GM12878 (cell line): Measurements from ENCODE around the gene XPO1. TPM values are rescaled to one million over a fixed set of nuclear protein-coding genes. Genes with fewer than 3 reads are reported as not detected.
A peak's percentile ranks its signal among the peaks of the same experiment; 100 is the strongest.

Experiments
- ATAC-seq: fragments of 200-7000 bp; cut with Tn5 transposase; 3 replicates; pipeline ENCODE4 v1.9.1; 2020; ENCODE audit warnings: mild to moderate bottlenecking, moderate library complexity
- BruUV-seq: library from RNA; stranded (reverse); fragments of 400-500 nt; replicated peaks from 2 replicates; lab custom pipeline; 2021; lab: Mats Ljungman, UMichigan
- CTCF ChIA-PET: fragments of 300-600 bp; sonication (Branson Sonifier 250); formaldehyde crosslinking; extraction: SDS; loops from one replicate; lab custom pipeline; 2021; ENCODE audit warnings: inconsistent platforms; lab: Yijun Ruan, JAX
- POLR2A ChIA-PET: fragments of 350-600 bp; formaldehyde crosslinking; extraction: SDS; loops from one replicate; lab custom pipeline; 2021; ENCODE audit warnings: inconsistent platforms; lab: Charles Lee
- RAD21 ChIA-PET: fragments of 300-600 bp; sonication (Branson Sonifier 250); formaldehyde crosslinking; loops from one replicate; lab custom pipeline; 2023; ENCODE audit warnings: antibody characterized with exemption; ENCODE audit not compliant: unreplicated experiment; lab: Charles Lee
- SMC1A ChIA-PET: fragments of 300-600 bp; sonication (Branson Sonifier 250); formaldehyde crosslinking; loops from one replicate; lab custom pipeline; 2023; ENCODE audit not compliant: unreplicated experiment, uncharacterized antibody; lab: Charles Lee
- DNase-seq: peaks from one replicate; pipeline ENCODE4 v3.0.0-alpha.2; 2011; ENCODE audit warnings: low read depth, low spot score
- FAIRE-seq: peaks from 3 replicates; lab custom pipeline; 2011; peaks lifted over from hg19 to GRCh38; lab: Jason Lieb, UNC
- H2AFZ ChIP-seq: 2 replicates; pipeline ENCODE4 v1.6.0; 2011; ENCODE audit warnings: low read depth, low read length, control low read depth; ENCODE audit not compliant: control insufficient read depth
- H3K27ac ChIP-seq: 2 replicates; pipeline ENCODE4 v1.5.1; 2011; ENCODE audit warnings: control low read depth; ENCODE audit not compliant: control insufficient read depth, insufficient read depth
- H3K27me3 ChIP-seq, 2 experiments: replicated peaks in 1 of 2; 2 replicates each; pipeline versions ENCODE4 v1.6.0 to v1.6.1; 2011; ENCODE audit warnings: low read length in 1 of 2; ENCODE audit not compliant: control insufficient read depth in 2 of 2, insufficient read depth in 2 of 2
- H3K36me3 ChIP-seq, 2 experiments: 2 replicates each; pipeline ENCODE4 v1.5.1; 2011; ENCODE audit warnings: low read length in 1 of 2; ENCODE audit not compliant: control insufficient read depth in 2 of 2, insufficient read depth in 2 of 2
- H3K4me1 ChIP-seq: 2 replicates; pipeline ENCODE4 v1.6.1; 2011; ENCODE audit warnings: mild to moderate bottlenecking, low read length, moderate library complexity, mixed read lengths; ENCODE audit not compliant: control insufficient read depth, insufficient read depth
- H3K4me2 ChIP-seq: 2 replicates; pipeline ENCODE4 v1.6.0; 2011; ENCODE audit warnings: control low read depth; ENCODE audit not compliant: control insufficient read depth, insufficient read depth
- H3K4me3 ChIP-seq: fragments of 200-600 bp; sonication (generic); 2 replicates; pipeline ENCODE4 v1.5.1; 2016
- H3K79me2 ChIP-seq: 2 replicates; pipeline ENCODE4 v1.6.0; 2011; ENCODE audit warnings: low read length; ENCODE audit not compliant: control insufficient read depth, insufficient read depth
- H3K9ac ChIP-seq: 2 replicates; pipeline ENCODE4 v1.8.0; 2011; ENCODE audit warnings: low read length, control low read depth, mixed read lengths; ENCODE audit not compliant: control insufficient read depth, insufficient read depth
- H3K9me3 ChIP-seq: replicated peaks from 3 replicates; pipeline ENCODE4 v1.5.1; 2011; ENCODE audit warnings: mild to moderate bottlenecking, low read length; ENCODE audit not compliant: control insufficient read depth, insufficient read depth
- H4K20me1 ChIP-seq: 2 replicates; pipeline ENCODE4 v1.6.0; 2011; ENCODE audit not compliant: control insufficient read depth, insufficient read depth
- CBFB ChIP-seq: IDR thresholded peaks from 2 replicates; pipeline ENCODE4 v1.6.1; 2016; ENCODE audit warnings: antibody characterized with exemption, low read depth
- CBX5 ChIP-seq: sonication (generic); IDR thresholded peaks from 2 replicates; pipeline ENCODE4 v1.6.1; 2016; ENCODE audit warnings: low read depth, moderate library complexity, mild to moderate bottlenecking, inconsistent platforms
- E2F4 ChIP-seq: IDR thresholded peaks from 2 replicates; pipeline ENCODE4 v1.6.1; 2012; ENCODE audit warnings: low read depth, low read length, improper control_type of control experiment
- EP300 ChIP-seq, 2 experiments: fragments of 150-350 bp in 1 of 2; IDR thresholded peaks; 2 replicates each; pipeline ENCODE4 v1.6.1; 2011 to 2012; ENCODE audit warnings: low read depth in 2 of 2, low read length in 2 of 2, borderline replicate concordance in 1 of 2, improper control_type of control experiment in 1 of 2, inconsistent platforms in 1 of 2; ENCODE audit not compliant: control insufficient read depth in 1 of 2
- FOXM1 ChIP-seq: IDR thresholded peaks from 2 replicates; pipeline ENCODE4 v1.6.1; 2012; ENCODE audit warnings: low read depth, mild to moderate bottlenecking, inconsistent platforms, low read length, moderate library complexity
- GATAD2B ChIP-seq: fragments of 450-650 bp; conservative IDR thresholded peaks from 2 replicates; pipeline ENCODE4 v1.6.1; 2017; ENCODE audit warnings: low read depth, mild to moderate bottlenecking, moderate library complexity
- HSF1 ChIP-seq: fragments of 150-350 bp; IDR thresholded peaks from 2 replicates; pipeline ENCODE4 v1.6.1; 2014; ENCODE audit warnings: mild to moderate bottlenecking, low read depth, low read length
- IKZF2 ChIP-seq, 2 experiments: fragments of 450-650 bp; IDR thresholded peaks; 2 replicates each; pipeline ENCODE4 v1.6.1; 2017; ENCODE audit warnings: mild to moderate bottlenecking in 2 of 2, moderate library complexity in 2 of 2
- JUND ChIP-seq: IDR thresholded peaks from 2 replicates; pipeline ENCODE4 v1.6.1; 2012; ENCODE audit warnings: low read depth, mild to moderate bottlenecking, low read length, improper control_type of control experiment, moderate library complexity
- MLLT1 ChIP-seq: fragments of 450-650 bp; IDR thresholded peaks from 2 replicates; pipeline ENCODE4 v1.6.1; 2016; ENCODE audit warnings: mild to moderate bottlenecking
- NFYB ChIP-seq: IDR thresholded peaks from 2 replicates; pipeline ENCODE4 v1.6.1; 2011; ENCODE audit warnings: low read depth, mild to moderate bottlenecking, low read length, improper control_type of control experiment, moderate library complexity; ENCODE audit not compliant: insufficient read depth
- POLR2AphosphoS2 ChIP-seq: IDR thresholded peaks from 2 replicates; pipeline ENCODE4 v1.6.1; 2011; ENCODE audit warnings: low read depth, mild to moderate bottlenecking, low read length, improper control_type of control experiment, moderate library complexity
- SMAD5 ChIP-seq: IDR thresholded peaks from 2 replicates; pipeline ENCODE4 v1.6.1; 2016; ENCODE audit warnings: antibody characterized with exemption, low read depth
- STAT3 ChIP-seq: IDR thresholded peaks from 2 replicates; pipeline ENCODE4 v1.6.1; 2011; ENCODE audit warnings: low read depth, low read length, improper control_type of control experiment
- TCF12 ChIP-seq: IDR thresholded peaks from 2 replicates; pipeline ENCODE4 v1.6.1; 2011; ENCODE audit warnings: low read depth, mild to moderate bottlenecking, low read length
- TCF3 ChIP-seq: IDR thresholded peaks from 2 replicates; pipeline ENCODE4 v1.6.1; 2012; ENCODE audit warnings: low read depth, mild to moderate bottlenecking, low read length, borderline replicate concordance; ENCODE audit not compliant: insufficient read depth
- ZNF24 ChIP-seq: fragments of 450-650 bp; IDR thresholded peaks from 2 replicates; pipeline ENCODE4 v1.6.1; 2017; ENCODE audit warnings: antibody characterized with exemption, mild to moderate bottlenecking
- WGBS: methylation state at CpG from one replicate; pipeline ENCODE4 v1.1.6; 2016; ENCODE audit warnings: low lambda C conversion rate; ENCODE audit not compliant: insufficient replicate concordance, insufficient coverage; ENCODE audit errors: missing lambda C conversion rate; 5-methylcytosine and 5-hydroxymethylcytosine counted together
- in situ Hi-C: fragments of 300-500 bp; cut with MboI; formaldehyde crosslinking; loops from 9 replicates; pipeline ENCODE4 v1.14.3; 2018; ENCODE audit warnings: mixed read lengths
- intact Hi-C: fragments of 100-400 bp; cut with micrococcal nuclease; formaldehyde crosslinking; loops from one replicate; pipeline ENCODE4 v1.14.2; 2022; ENCODE audit not compliant: unreplicated experiment
- polyA plus RNA-seq, 11 experiments: library from polyadenylated mRNA; depleted of rRNA in 4 of 11; unstranded in 6 of 11; stranded (reverse) in 5 of 11; fragments of >200 nt; fragmentation: Nextera tagmentation in 4 of 11; fragmentation: Illumina TruSeq in 1 of 11; extraction: Ambion mirVana in 4 of 11; extraction: Trizol in 1 of 11; gene quantifications; 1 replicate in 1 of 11; 2 replicates in 10 of 11; pipeline versions ENCODE4 v1.2.1 to v1.2.3, GENCODE V29; 2011 to 2016; ENCODE audit warnings: inconsistent platforms in 2 of 11, missing spikeins in 2 of 11, low read depth in 1 of 11
- total RNA-seq, 4 experiments: library from RNA; depleted of rRNA in 3 of 4; stranded (reverse); fragments of >200 nt in 3 of 4; fragmentation: Illumina TruSeq in 1 of 4; extraction: Trizol in 1 of 4; gene quantifications; 2 replicates each; pipeline versions ENCODE4 v1.2.1 to v1.2.3, GENCODE V29; 2013 to 2021

Gene XPO1
- total and polyA plus RNA-seq, 10 of the 15 experiments (the other 5 are each of a cell fraction or from before 2014, with no cell fraction given) = 57.3 to 216 (median 153) TPM

GRCh38 chr2:61537950-61538199 lies 281 bp downstream of the XPO1 start:
- Histone ChIP-seq H3K9me3 (no peaks in the 10 kb centered on the region; the same call in 2 of the 3 replicates), H3K36me3 (no peaks in the 10 kb centered on the region), H3K79me2 (peaks cover 56% of the 10 kb centered on the region), H3K4me2 (no peak overlapping the region), H4K20me1 (peaks cover 4% of the 10 kb centered on the region; the same call in 1 of the 2 replicates), H3K4me1 (peaks cover 5% of the 10 kb centered on the region), H2AFZ (peak overlapping the region; percentile 64), H3K4me3 (peak overlapping the region; percentile 76), H3K9ac (peak overlapping the region; percentile 98), H3K27me3 (no peaks in the 10 kb centered on the region), H3K27ac (peak overlapping the region; percentile 99)
- DNase-seq = no peak
- ChIA-PET RAD21 (interaction anchor here (0.6 to 2.0 kb wide), 17 partner anchors 9 to 273 kb away, joined by 3 to 15 read pairs (median 3); no protein-coding TSS in a partner anchor), SMC1A (interaction anchor here (0.7 to 2.2 kb wide), 10 partner anchors 9 to 296 kb away, joined by 3 to 8 read pairs (median 3); no protein-coding TSS in a partner anchor), CTCF (interaction anchor here (0.7 to 1.5 kb wide), 6 partner anchors 18 to 121 kb away, joined by 3 to 6 read pairs (median 3); no protein-coding TSS in a partner anchor), POLR2A (interaction anchor here (0.5 to 2.7 kb wide), 19 partner anchors 9 to 360 kb away, joined by 3 to 11 read pairs (median 4); no protein-coding TSS in a partner anchor)
- WGBS = 0% methylated on average over 11 of the region's 15 CpGs
- in situ Hi-C loops (no loop called here), intact Hi-C loops (loop anchor here (2.0 to 10.0 kb wide), 4 partner anchors 49 to 227 kb away; partner anchors contain the start of gene USP34)
- ATAC-seq = no peak
- no peak for FAIRE-seq
- BruUV-seq = no TSS peak
- TF ChIP-seq HSF1 = no peak
- TF ChIP-seq MLLT1 = peak; percentile 59; the same call in 1 of the 2 replicates
- TF ChIP-seq TCF3 = peak; percentile 20; the same call in 1 of the 2 replicates
- TF ChIP-seq SMAD5 = no peak
- TF ChIP-seq IKZF2 (IDR thresholded peaks at IDR 0.05) = 0 out of 4 replicates have a peak, but pooled peaks of 1 of the 2 experiments have one; percentile 25
- no peak for TF ChIP-seq NFYB
- 0 out of 2 replicates have a peak, but pooled peaks have one; percentile 78 for TF ChIP-seq CBX5
- no peak for TF ChIP-seq ZNF24
- no peak for TF ChIP-seq FOXM1
- TF ChIP-seq EP300 (IDR thresholded peaks at IDR 0.05; ENCODE audit: borderline replicate concordance in 1 of 2, control insufficient read depth in 1 of 2, low read depth in 2 of 2, low read length in 2 of 2) = no peak
- TF ChIP-seq CBFB = 0 out of 2 replicates have a peak, but pooled peaks have one; percentile 63
- TF ChIP-seq POLR2AphosphoS2 = 0 out of 2 replicates have a peak, but pooled peaks have one; percentile 71
- no peak for TF ChIP-seq STAT3
- TF ChIP-seq E2F4 = no peak
- peak; percentile 54; the same call in 1 of the 2 replicates for TF ChIP-seq TCF12
- TF ChIP-seq GATAD2B = 0 out of 2 replicates have a peak, but pooled peaks have one; percentile 41
- TF ChIP-seq JUND = no peak
